ENCODE data around the gene TFR2.

DNA sequence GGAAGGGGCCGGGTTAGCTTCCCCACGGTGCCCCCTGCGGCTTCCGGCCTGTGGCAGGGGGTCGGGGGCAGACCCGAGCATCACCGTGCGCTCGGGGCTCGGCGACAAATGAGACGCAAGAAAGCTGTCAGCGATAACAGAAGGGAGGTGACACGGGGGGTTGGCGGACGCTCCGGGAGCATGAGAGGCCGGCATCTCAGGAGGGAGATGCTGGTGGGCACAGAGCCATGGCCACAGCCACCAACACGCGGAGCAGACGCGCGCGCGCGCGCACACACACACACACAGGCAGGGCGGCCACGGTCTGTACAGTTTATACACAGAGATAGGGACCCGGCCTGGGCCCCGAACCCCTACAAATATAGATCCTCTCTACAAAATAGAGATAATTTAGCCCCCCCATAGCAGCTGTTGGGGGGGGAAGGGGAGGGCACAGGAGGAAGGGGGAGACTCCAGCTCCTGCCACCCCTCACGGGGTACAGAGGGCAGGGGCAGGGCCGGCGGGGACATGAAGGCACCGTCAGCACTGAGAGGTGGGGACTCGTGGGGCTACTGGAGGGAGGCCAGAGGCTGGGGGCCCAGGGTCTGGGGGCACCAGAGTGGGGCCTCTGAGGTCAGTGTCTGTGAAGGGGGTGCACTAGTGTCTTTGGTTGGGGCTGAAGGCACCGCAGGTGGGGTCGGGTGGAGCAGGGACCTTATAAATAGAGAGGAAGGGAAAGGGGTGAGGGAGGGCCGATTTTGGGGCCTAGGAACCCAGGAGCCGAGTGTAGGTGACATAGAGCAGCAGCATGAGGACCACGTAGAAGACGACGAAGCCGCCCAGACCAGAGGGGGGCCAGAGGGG lies 66.8 kb downstream of the TFR2 start:
- TF ChIP-seq POLR2AphosphoS5 (IDR thresholded peaks at IDR 0.05; ENCODE audit: low read depth, low read length) (no peak), ZNF24 (IDR thresholded peaks at IDR 0.05) (no peak)
- TF ChIP-seq, protein P1, sequence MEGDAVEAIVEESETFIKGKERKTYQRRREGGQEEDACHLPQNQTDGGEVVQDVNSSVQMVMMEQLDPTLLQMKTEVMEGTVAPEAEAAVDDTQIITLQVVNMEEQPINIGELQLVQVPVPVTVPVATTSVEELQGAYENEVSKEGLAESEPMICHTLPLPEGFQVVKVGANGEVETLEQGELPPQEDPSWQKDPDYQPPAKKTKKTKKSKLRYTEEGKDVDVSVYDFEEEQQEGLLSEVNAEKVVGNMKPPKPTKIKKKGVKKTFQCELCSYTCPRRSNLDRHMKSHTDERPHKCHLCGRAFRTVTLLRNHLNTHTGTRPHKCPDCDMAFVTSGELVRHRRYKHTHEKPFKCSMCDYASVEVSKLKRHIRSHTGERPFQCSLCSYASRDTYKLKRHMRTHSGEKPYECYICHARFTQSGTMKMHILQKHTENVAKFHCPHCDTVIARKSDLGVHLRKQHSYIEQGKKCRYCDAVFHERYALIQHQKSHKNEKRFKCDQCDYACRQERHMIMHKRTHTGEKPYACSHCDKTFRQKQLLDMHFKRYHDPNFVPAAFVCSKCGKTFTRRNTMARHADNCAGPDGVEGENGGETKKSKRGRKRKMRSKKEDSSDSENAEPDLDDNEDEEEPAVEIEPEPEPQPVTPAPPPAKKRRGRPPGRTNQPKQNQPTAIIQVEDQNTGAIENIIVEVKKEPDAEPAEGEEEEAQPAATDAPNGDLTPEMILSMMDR (CRISPR knock-in tag; IDR thresholded peaks at IDR 0.05): no peak
